Natural killer cell (primary cell): ENCODE data around the gene CKMT2. TPM values are rescaled to one million over a fixed set of nuclear protein-coding genes. Genes with fewer than 3 reads are reported as not detected.
A peak's percentile ranks its signal among the peaks of the same experiment; 100 is the strongest.

ENCODE experiments used
- ATAC-seq, 3 donors: fragments of 150-1000 bp in 2 of 3; fragments of 200-7000 bp in 1 of 3; cut with Tn5 transposase; 1 replicate in 1 of 3; 2 replicates in 2 of 3; pipeline ENCODE4 v1.10.0; 2021; ENCODE audit warnings: mild to moderate bottlenecking in 2 of 3, moderate library complexity in 2 of 3
- DNase-seq, 2 donors: peaks; one replicate each; pipeline versions ENCODE4 v3.0.0 to v3.0.0-alpha.2; 2013 to 2021; ENCODE audit warnings: mixed read lengths in 1 of 2
- H3K27ac ChIP-seq: one replicate; pipeline ENCODE4 v1.5.1; 2013; ENCODE audit warnings: mild to moderate bottlenecking, low read length
- H3K27me3 ChIP-seq: one replicate; pipeline ENCODE4 v1.6.1; 2013; ENCODE audit warnings: low read length; ENCODE audit not compliant: control insufficient read depth, insufficient read depth
- H3K36me3 ChIP-seq: one replicate; pipeline ENCODE4 v1.6.1; 2013; ENCODE audit warnings: low read length; ENCODE audit not compliant: control insufficient read depth, insufficient read depth
- H3K4me1 ChIP-seq: one replicate; pipeline ENCODE4 v1.6.1; 2013; ENCODE audit warnings: low read length; ENCODE audit not compliant: control insufficient read depth, insufficient read depth
- H3K4me3 ChIP-seq: one replicate; pipeline ENCODE4 v1.5.1; 2013; ENCODE audit warnings: low read length
- H3K9me3 ChIP-seq: one replicate; pipeline ENCODE4 v1.6.1; 2013; ENCODE audit warnings: low read length; ENCODE audit not compliant: control insufficient read depth, insufficient read depth
- H3K27ac Mint-ChIP-seq, 2 donors: one replicate each; pipeline ENCODE4 v1.8.0; 2022; ENCODE audit warnings: mild to moderate bottlenecking in 2 of 2, mixed read lengths in 2 of 2, moderate library complexity in 1 of 2
- H3K27me3 Mint-ChIP-seq, 2 donors: one replicate each; pipeline ENCODE4 v1.8.0; 2022; ENCODE audit warnings: low read depth in 2 of 2, mixed read lengths in 2 of 2
- H3K36me3 Mint-ChIP-seq: one replicate; pipeline ENCODE4 v1.8.0; 2022; ENCODE audit warnings: mixed read lengths
- H3K4me1 Mint-ChIP-seq, 2 donors: one replicate each; pipeline ENCODE4 v1.8.0; 2022; ENCODE audit warnings: mixed read lengths in 2 of 2
- H3K4me3 Mint-ChIP-seq: one replicate; pipeline ENCODE4 v1.8.0; 2022; ENCODE audit warnings: mild to moderate bottlenecking, moderate library complexity, mixed read lengths
- H3K9me3 Mint-ChIP-seq, 2 donors: one replicate each; pipeline ENCODE4 v1.8.0; 2022; ENCODE audit warnings: mixed read lengths in 2 of 2
- CTCF ChIP-seq: fragments of 200-600 bp; IDR thresholded peaks from one replicate; pipeline ENCODE4 v1.8.0; 2022; ENCODE audit warnings: antibody characterized with exemption
- WGBS: methylation state at CpG from one replicate; pipeline ENCODE4 v1.1.7; 2013; ENCODE audit warnings: missing lambda C conversion rate; ENCODE audit not compliant: insufficient coverage; 5-methylcytosine and 5-hydroxymethylcytosine counted together
- intact Hi-C: fragments of 100-400 bp; cut with micrococcal nuclease; formaldehyde crosslinking; loops from one replicate; pipeline ENCODE4 v1.14.2; 2022
- total RNA-seq, 4 donors: library from RNA; stranded (reverse); fragments of 120-200 nt in 1 of 4; gene quantifications; one replicate each; pipeline versions ENCODE4 v1.2.3 to v1.2.4, GENCODE V29; 2013 to 2022

The CKMT2 gene
- total RNA-seq, 3 donors from 2014 or later (not counting 1 experiment from before 2014, with no cell fraction given) = not detected

DNA sequence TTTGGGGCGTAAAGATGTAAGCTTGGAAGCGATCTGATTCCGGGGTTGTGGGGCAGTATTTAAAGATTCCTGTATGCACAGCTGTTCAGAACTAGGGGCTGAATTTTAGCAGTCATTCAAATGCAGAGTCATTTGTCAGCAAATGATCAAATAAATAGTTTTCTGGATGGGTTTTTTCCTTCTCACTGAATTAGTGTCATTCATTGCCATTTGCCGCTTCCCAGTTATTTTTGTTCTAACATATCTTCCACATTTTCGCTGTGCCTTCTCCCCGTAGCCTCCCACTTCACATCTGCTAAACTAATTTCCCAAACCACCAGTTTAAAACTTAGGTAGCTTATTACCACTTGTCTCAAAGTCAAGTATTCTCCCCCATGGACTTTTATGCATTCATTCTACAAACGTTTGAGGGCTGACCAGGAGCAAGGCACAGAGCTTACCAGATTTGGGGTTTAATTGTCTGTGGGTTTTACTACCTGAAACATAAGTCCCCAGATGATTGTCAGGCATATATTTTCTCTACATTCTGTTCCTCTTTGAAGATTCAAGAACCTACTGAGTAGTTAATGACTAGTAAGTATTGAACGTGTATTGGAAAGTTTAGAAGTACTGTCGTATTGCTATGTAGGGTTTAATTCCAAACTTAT lies 41.3 kb upstream of the CKMT2 start:
- no peak for TF ChIP-seq CTCF
- peaks cover 5 to 16% of the 10 kb centered on the region in 2 donors for H3K27me3 Mint-ChIP-seq
- DNase-seq (no peak), ATAC-seq (no peak)
- Histone ChIP-seq H3K36me3 (no peaks in the 10 kb centered on the region), H3K27ac (no peak overlapping the region), H3K4me3 (no peak overlapping the region), H3K27me3 (peaks cover 3% of the 10 kb centered on the region), H3K4me1 (peaks cover 13% of the 10 kb centered on the region), H3K9me3 (no peaks in the 10 kb centered on the region)
- H3K9me3 Mint-ChIP-seq = no peaks in the 10 kb centered on the region
- peaks cover 9 to 18% of the 10 kb centered on the region in 2 donors for H3K4me1 Mint-ChIP-seq
- WGBS = 95% methylated on average over 7 of the region's 9 CpGs
- H3K36me3 Mint-ChIP-seq = no peaks in the 10 kb centered on the region
- H3K27ac Mint-ChIP-seq = no peak overlapping the region
- intact Hi-C loops = no loop called here
- no peak overlapping the region for H3K4me3 Mint-ChIP-seq

DNA sequence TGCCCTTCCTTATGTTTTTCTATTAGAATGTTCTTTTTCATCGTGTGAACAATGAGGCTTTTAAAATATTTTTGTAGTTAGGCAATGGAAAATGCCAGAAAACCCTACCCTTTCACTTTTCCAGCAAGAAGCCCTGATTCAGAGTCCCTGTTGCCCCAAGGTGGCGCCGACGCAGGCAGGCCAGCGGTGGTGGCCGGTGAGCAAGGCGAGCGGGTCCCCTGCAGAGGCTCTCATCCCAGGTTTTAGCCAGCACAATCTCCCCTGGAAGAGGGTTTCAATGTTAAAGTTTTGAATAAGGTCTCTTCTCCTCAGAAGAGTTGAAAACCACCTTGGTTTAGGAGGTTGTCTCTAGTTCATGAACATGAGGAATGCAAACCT lies 40.8 kb upstream of the CKMT2 start:
- peaks cover 3% of the 10 kb centered on the region for H3K27me3 ChIP-seq
- H3K9me3 ChIP-seq = no peaks in the 10 kb centered on the region
- no peak for TF ChIP-seq CTCF
- no peak for ATAC-seq
- no peak overlapping the region for H3K4me3 Mint-ChIP-seq
- no peak overlapping the region for H3K27ac Mint-ChIP-seq
- H3K4me3 ChIP-seq = no peak overlapping the region
- no peak for DNase-seq
- H3K4me1 ChIP-seq = peaks cover 13% of the 10 kb centered on the region
- H3K27me3 Mint-ChIP-seq = peaks cover 5 to 16% of the 10 kb centered on the region in 2 donors
- H3K27ac ChIP-seq = no peak overlapping the region
- H3K9me3 Mint-ChIP-seq = no peaks in the 10 kb centered on the region
- intact Hi-C loops = no loop called here
- no peaks in the 10 kb centered on the region for H3K36me3 Mint-ChIP-seq
- no peaks in the 10 kb centered on the region for H3K36me3 ChIP-seq
- peaks cover 9 to 18% of the 10 kb centered on the region in 2 donors for H3K4me1 Mint-ChIP-seq
- WGBS = 88% methylated on average over 7 of the region's 8 CpGs

- peak overlapping the region; percentile 72 for H3K4me3 Mint-ChIP-seq
- intact Hi-C loops = loop anchor here (1.0 kb wide), 1 partner anchor 508 kb away; no protein-coding TSS in a partner anchor
These were observed 38.3 kb upstream of the CKMT2 start for GRCh38 chr5:81194633-81195334.

More at GRCh38 chr5:81194633-81195334, 38.3 kb upstream of the CKMT2 start:
- H3K4me3 ChIP-seq = no peak overlapping the region
- Mint-ChIP-seq H3K27me3 (peaks cover 5 to 16% of the 10 kb centered on the region in 2 donors), H3K36me3 (no peaks in the 10 kb centered on the region), H3K9me3 (no peaks in the 10 kb centered on the region), H3K4me1 (peaks cover 7 to 9% of the 10 kb centered on the region in 2 donors), H3K27ac (peak overlapping the region in 1 of 2 donors; percentile 66)
- peaks cover 3% of the 10 kb centered on the region for H3K27me3 ChIP-seq
- no peaks in the 10 kb centered on the region for H3K9me3 ChIP-seq
- WGBS = 29% methylated on average over 31 of the region's 31 CpGs
- peaks cover 6% of the 10 kb centered on the region for H3K4me1 ChIP-seq
- H3K27ac ChIP-seq = no peak overlapping the region
- TF ChIP-seq CTCF = peak; percentile 90
- DNase-seq (peak; percentile 72 to 86), ATAC-seq (peak; percentile 89 to 99 (median 99))
- H3K36me3 ChIP-seq = no peaks in the 10 kb centered on the region
